Uterus (tissue), 4 donors: Measurements from ENCODE around the gene NEK9. TPM values are rescaled to one million over a fixed set of nuclear protein-coding genes. Genes with fewer than 3 reads are reported as not detected.

Source experiments
- DNase-seq, 2 donors: peaks; one replicate each; pipeline ENCODE4 v3.0.0-alpha.2; 2019 to 2020
- H3K27ac ChIP-seq, 2 donors: fragments of 200-600 bp; sonication (generic); 1 replicate in 1 of 2; 2 replicates in 1 of 2; pipeline ENCODE4 v1.5.1; 2016 to 2018
- H3K27me3 ChIP-seq, 2 donors: fragments of 200-600 bp; sonication (generic); one replicate each; pipeline ENCODE4 v1.5.1; 2018 to 2019; ENCODE audit warnings: control low read depth in 1 of 2
- H3K36me3 ChIP-seq, 2 donors: fragments of 200-600 bp; sonication (generic); one replicate each; pipeline ENCODE4 v1.5.1; 2019; ENCODE audit warnings: control low read depth in 1 of 2
- H3K4me1 ChIP-seq, 2 donors: fragments of 200-600 bp; sonication (generic); one replicate each; pipeline ENCODE4 v1.5.1; 2018 to 2019; ENCODE audit warnings: control low read depth in 1 of 2
- H3K4me3 ChIP-seq, 2 donors: fragments of 200-600 bp; sonication (generic); 1 replicate in 1 of 2; 2 replicates in 1 of 2; pipeline ENCODE4 v1.5.1; 2018 to 2019; ENCODE audit warnings: mild to moderate bottlenecking in 1 of 2
- H3K9me3 ChIP-seq, 2 donors: fragments of 200-600 bp; sonication (generic); one replicate each; pipeline ENCODE4 v1.5.1; 2019; ENCODE audit warnings: control low read depth in 1 of 2
- CTCF ChIP-seq, 4 experiments: fragments of 200-600 bp in 2 of 4; fragments of 450-650 bp in 2 of 4; sonication (generic) in 2 of 4; IDR thresholded peaks; one replicate each; pipeline ENCODE4 v1.5.1; 2016 to 2019; ENCODE audit warnings: antibody characterized with exemption in 4 of 4, mild to moderate bottlenecking in 2 of 4, moderate library complexity in 1 of 4
- POLR2A ChIP-seq, 2 donors: fragments of 450-650 bp; IDR thresholded peaks; one replicate each; pipeline ENCODE4 v1.6.1; 2016; ENCODE audit warnings: antibody characterized with exemption in 2 of 2, mild to moderate bottlenecking in 1 of 2, moderate library complexity in 1 of 2
- intact Hi-C: fragments of 100-400 bp; cut with DNase I; formaldehyde crosslinking; loops from one replicate; pipeline ENCODE4 v1.15.1; 2023; ENCODE audit warnings: low total_unique reads
- total RNA-seq, 4 donors: library from RNA; depleted of rRNA in 3 of 4; stranded (reverse); fragments of >200 nt in 3 of 4; gene quantifications; one replicate each; pipeline versions ENCODE4 v1.1.0 to v1.2.4, GENCODE V29; 2014 to 2023
- donor health status: DM: yes; HTN: yes; CAD: no.

NEK9 gene
- total RNA-seq, 4 donors from 2014 or later = 51.2 to 115 (median 71.4) TPM

- no peaks in the 10 kb centered on the region for H3K36me3 ChIP-seq
- intact Hi-C loops = no loop called here
- H3K9me3 ChIP-seq = no peaks in the 10 kb centered on the region
- no peak overlapping the region for H3K27ac ChIP-seq
- no peak for DNase-seq
- H3K4me1 ChIP-seq = no peaks in the 10 kb centered on the region
- H3K27me3 ChIP-seq = no peaks in the 10 kb centered on the region
- TF ChIP-seq CTCF (IDR thresholded peaks at IDR 0.05) (no peak), POLR2A (IDR thresholded peaks at IDR 0.05) (no peak)
- no peak overlapping the region for H3K4me3 ChIP-seq
These were observed 28.6 kb downstream of the NEK9 start for GRCh38 chr14:75098212-75098611.

GRCh38 chr14:75096959-75097358 lies 29.9 kb downstream of the NEK9 start:
- Histone ChIP-seq H3K4me1 (no peaks in the 10 kb centered on the region), H3K9me3 (no peaks in the 10 kb centered on the region), H3K36me3 (no peaks in the 10 kb centered on the region), H3K27me3 (no peaks in the 10 kb centered on the region), H3K27ac (no peak overlapping the region), H3K4me3 (no peak overlapping the region)
- no peak for DNase-seq
- intact Hi-C loops = no loop called here
- TF ChIP-seq CTCF (IDR thresholded peaks at IDR 0.05) = no peak
- no peak for TF ChIP-seq POLR2A (IDR thresholded peaks at IDR 0.05)

- Histone ChIP-seq H3K27me3 (no peaks in the 10 kb centered on the region), H3K4me1 (no peaks in the 10 kb centered on the region), H3K4me3 (no peak overlapping the region), H3K36me3 (no peaks in the 10 kb centered on the region), H3K9me3 (no peaks in the 10 kb centered on the region), H3K27ac (no peak overlapping the region)
- TF ChIP-seq CTCF (IDR thresholded peaks at IDR 0.05) (no peak), POLR2A (IDR thresholded peaks at IDR 0.05) (no peak)
- no peak for DNase-seq
- intact Hi-C loops = no loop called here
These were observed 31.2 kb downstream of the NEK9 start for GRCh38 chr14:75095690-75096089.

GRCh38 chr14:75094896-75095295 lies 32.0 kb downstream of the NEK9 start:
- H3K4me3 ChIP-seq = no peak overlapping the region
- H3K36me3 ChIP-seq = no peaks in the 10 kb centered on the region
- H3K9me3 ChIP-seq = no peaks in the 10 kb centered on the region
- H3K27ac ChIP-seq = no peak overlapping the region
- TF ChIP-seq POLR2A (IDR thresholded peaks at IDR 0.05) = no peak
- TF ChIP-seq CTCF (IDR thresholded peaks at IDR 0.05) = no peak
- no peaks in the 10 kb centered on the region for H3K4me1 ChIP-seq
- no peaks in the 10 kb centered on the region for H3K27me3 ChIP-seq
- intact Hi-C loops = no loop called here
- no peak for DNase-seq

GRCh38 chr14:75092698-75093097 lies 34.1 kb downstream of the NEK9 start:
- TF ChIP-seq CTCF (IDR thresholded peaks at IDR 0.05) (no peak), POLR2A (IDR thresholded peaks at IDR 0.05) (no peak)
- no peaks in the 10 kb centered on the region for H3K27me3 ChIP-seq
- no peaks in the 10 kb centered on the region for H3K9me3 ChIP-seq
- no peaks in the 10 kb centered on the region for H3K36me3 ChIP-seq
- H3K4me1 ChIP-seq = no peaks in the 10 kb centered on the region
- DNase-seq = no peak
- H3K27ac ChIP-seq = no peak overlapping the region
- no peak overlapping the region for H3K4me3 ChIP-seq
- intact Hi-C loops = no loop called here
